SK-N-SH (cell line): ENCODE data around the gene NT5C1A. TPM values are rescaled to one million over a fixed set of nuclear protein-coding genes. Genes with fewer than 3 reads are reported as not detected.

ENCODE experiments used
- CTCF ChIA-PET: fragments of 300-600, 350-600 bp; formaldehyde crosslinking; extraction: SDS; loops from one replicate; lab custom pipeline; 2021; lab: Yijun Ruan, JAX
- POLR2A ChIA-PET: fragments of 350-600 bp; sonication (Branson Sonifier 250); formaldehyde crosslinking; extraction: SDS; loops from one replicate; lab custom pipeline; 2020; ENCODE audit warnings: antibody characterized with exemption, inconsistent platforms; lab: Yijun Ruan, JAX
- DNase-seq: peaks from one replicate; pipeline ENCODE4 v3.0.0; 2012
- H2AFZ ChIP-seq: fragments of 200-600 bp; sonication (generic); 2 replicates; pipeline ENCODE4 v1.8.1; 2016; ENCODE audit warnings: antibody characterized with exemption, mild to moderate bottlenecking, low read depth
- H3F3A ChIP-seq: fragments of 200-600 bp; sonication (generic); replicated peaks from 2 replicates; pipeline ENCODE3; 2016; ENCODE audit warnings: antibody characterized with exemption, mild to moderate bottlenecking; ENCODE audit not compliant: insufficient read depth
- H3K27ac ChIP-seq, 2 experiments: fragments of 200-500 bp in 1 of 2; fragments of 200-600 bp in 1 of 2; sonication (Bioruptor generic) in 1 of 2; sonication (generic), shearing (Covaris generic) in 1 of 2; 2 replicates each; pipeline versions ENCODE4 v1.5.1 to v1.6.1; 2014 to 2016; ENCODE audit warnings: low read depth in 2 of 2, inconsistent platforms in 1 of 2, low read length in 1 of 2, mild to moderate bottlenecking in 1 of 2, mixed read lengths in 1 of 2
- H3K27me3 ChIP-seq: fragments of 200-600 bp; sonication (generic), shearing (Covaris generic); 2 replicates; pipeline ENCODE4 v1.6.1; 2016; ENCODE audit warnings: mixed run types; ENCODE audit not compliant: insufficient read depth
- H3K36me3 ChIP-seq, 2 experiments: fragments of 200-500 bp in 1 of 2; fragments of 200-600 bp in 1 of 2; sonication (Bioruptor generic) in 1 of 2; sonication (generic) in 1 of 2; replicated peaks in 1 of 2; 2 replicates each; pipeline versions ENCODE3 to v1.5.1; 2014 to 2016; ENCODE audit warnings: low read length in 1 of 2, mild to moderate bottlenecking in 1 of 2; ENCODE audit not compliant: insufficient read depth in 2 of 2, control insufficient read depth in 1 of 2
- H3K4me1 ChIP-seq, 2 experiments: fragments of 200-500 bp in 1 of 2; fragments of 200-600 bp in 1 of 2; sonication (Bioruptor generic) in 1 of 2; sonication (generic), shearing (Covaris generic) in 1 of 2; 2 replicates each; pipeline versions ENCODE4 v1.5.1 to v1.6.1; 2014 to 2016; ENCODE audit warnings: low read depth in 1 of 2, low read length in 1 of 2, mixed run types in 1 of 2; ENCODE audit not compliant: insufficient read depth in 2 of 2, control insufficient read depth in 1 of 2
- H3K4me2 ChIP-seq: fragments of 200-600 bp; sonication (generic), shearing (Covaris generic); 2 replicates; pipeline ENCODE4 v1.6.1; 2017; ENCODE audit warnings: mixed run types
- H3K4me3 ChIP-seq, 2 experiments: fragments of 200-500 bp in 1 of 2; fragments of 200-600 bp in 1 of 2; sonication (Bioruptor generic) in 1 of 2; sonication (generic), shearing (Covaris generic) in 1 of 2; 2 replicates each; pipeline versions ENCODE4 v1.5.1 to v1.8.1; 2014 to 2016; ENCODE audit warnings: low read depth in 2 of 2, inconsistent platforms in 1 of 2, low read length in 1 of 2, mild to moderate bottlenecking in 1 of 2, mixed read lengths in 1 of 2, moderate library complexity in 1 of 2
- H3K79me2 ChIP-seq: fragments of 200-600 bp; sonication (generic); 2 replicates; pipeline ENCODE4 v1.8.1; 2017; ENCODE audit warnings: mild to moderate bottlenecking; ENCODE audit not compliant: insufficient read depth
- H3K9ac ChIP-seq: fragments of 200-600 bp; sonication (generic); 2 replicates; pipeline ENCODE4 v1.6.1; 2017; ENCODE audit warnings: mixed run types
- H3K9me2 ChIP-seq: fragments of 200-600 bp; sonication (generic); 2 replicates; pipeline ENCODE4 v1.6.1; 2017; ENCODE audit warnings: mixed run types
- H3K9me3 ChIP-seq: fragments of 200-600 bp; sonication (generic); 2 replicates; pipeline ENCODE4 v1.6.1; 2017; ENCODE audit warnings: mixed run types, mild to moderate bottlenecking, moderate library complexity
- H4K20me1 ChIP-seq: fragments of 200-600 bp; sonication (generic); 2 replicates; pipeline ENCODE4 v1.6.1; 2017; ENCODE audit warnings: mild to moderate bottlenecking, mixed run types; ENCODE audit not compliant: insufficient read depth
- CHD2 ChIP-seq: fragments of 150-350 bp; IDR thresholded peaks from 2 replicates; pipeline ENCODE4 v1.6.1; 2018; ENCODE audit warnings: low read length; ENCODE audit not compliant: partially characterized antibody
- CTCF ChIP-seq: fragments of 200-600 bp; sonication (generic); IDR thresholded peaks from 2 replicates; pipeline ENCODE4 v1.6.1; 2017; ENCODE audit warnings: antibody characterized with exemption, mild to moderate bottlenecking, moderate library complexity
- FOSL2 ChIP-seq: IDR thresholded peaks from 2 replicates; pipeline ENCODE4 v1.4.0; 2012; ENCODE audit warnings: low read depth, mild to moderate bottlenecking, moderate library complexity, borderline replicate concordance
- FOXJ3 ChIP-seq: sonication (generic); formaldehyde crosslinking; IDR thresholded peaks from 2 replicates; pipeline ENCODE4 v1.5.1; 2020; ENCODE audit warnings: mild to moderate bottlenecking, missing genetic modification reagents
- GABPA ChIP-seq: IDR thresholded peaks from 2 replicates; pipeline ENCODE4 v1.4.0; 2012; ENCODE audit warnings: low read depth, mild to moderate bottlenecking
- REST ChIP-seq: IDR thresholded peaks from 2 replicates; pipeline ENCODE4 v1.6.1; 2012; ENCODE audit warnings: mild to moderate bottlenecking, low read depth, low read length, moderate library complexity
- RXRA ChIP-seq: IDR thresholded peaks from 2 replicates; pipeline ENCODE4 v1.4.0; 2012; ENCODE audit warnings: low read depth, mild to moderate bottlenecking, borderline replicate concordance
- USF2 ChIP-seq: fragments of 150-350 bp; IDR thresholded peaks from 2 replicates; pipeline ENCODE4 v1.6.1; 2017; ENCODE audit warnings: antibody characterized with exemption, low read length, low read depth, borderline replicate concordance
- YY1 ChIP-seq: IDR thresholded peaks from 2 replicates; pipeline ENCODE4 v1.4.0; 2012; ENCODE audit warnings: low read depth, mild to moderate bottlenecking
- ZBTB33 ChIP-seq: IDR thresholded peaks from 2 replicates; pipeline ENCODE4 v1.4.0; 2012; ENCODE audit warnings: low read depth, borderline replicate concordance
- WGBS: methylation state at CpG from one replicate; pipeline ENCODE4 v1.1.6; 2017; ENCODE audit warnings: low lambda C conversion rate; 5-methylcytosine and 5-hydroxymethylcytosine counted together
- polyA plus RNA-seq, 3 experiments: library from polyadenylated mRNA; depleted of rRNA; stranded (reverse); fragments of >200 nt; gene quantifications; 2 replicates each; pipeline ENCODE4 v1.2.3, GENCODE V29; 2012

NT5C1A gene
- polyA plus RNA-seq, 1 of the 3 experiments (the other 2 are of a cell fraction): 0.12 TPM

- H3K27ac ChIP-seq: no peak overlapping the region
- H3K9me3 ChIP-seq: no peaks in the 10 kb centered on the region
- H2AFZ ChIP-seq: no peak overlapping the region
- H3F3A ChIP-seq: no peaks in the 10 kb centered on the region
- H3K4me2 ChIP-seq: no peak overlapping the region
- WGBS: 20% methylated on average over 1 of the region's 2 CpGs
- peaks cover 0 to 32% of the 10 kb centered on the region in 2 experiments; a peak in 2 of 4 replicates for H3K4me1 ChIP-seq
- peaks cover 36% of the 10 kb centered on the region for H3K27me3 ChIP-seq
- no peaks in the 10 kb centered on the region for H3K79me2 ChIP-seq
- ChIA-PET POLR2A (no interaction called here), CTCF (interaction anchor here (3.0 to 8.0 kb wide), 2 partner anchors 14 to 15 kb away, joined by 35 to 61 read pairs; partner anchors contain the start of gene NT5C1A)
- no peak overlapping the region for H3K9ac ChIP-seq
- no peaks in the 10 kb centered on the region for H4K20me1 ChIP-seq
- no peak overlapping the region for H3K4me3 ChIP-seq
- no peaks in the 10 kb centered on the region for H3K36me3 ChIP-seq
- TF ChIP-seq CHD2 (no peak), FOXJ3 (CRISPR knock-in tag) (no peak), REST (no peak), RXRA (no peak), FOSL2 (no peak), CTCF (no peak), YY1 (no peak), USF2 (no peak), ZBTB33 (no peak), GABPA (no peak)
- no peaks in the 10 kb centered on the region for H3K9me2 ChIP-seq
- no peak for DNase-seq
Measured at GRCh38 chr1:39687243-39687642, 15.3 kb upstream of the NT5C1A start.
